DOHH2 (cell line): ENCODE measurements around the gene ZNF273.

Source experiments
- H3F3A ChIP-seq: fragments of 200-600 bp; sonication (generic), shearing (Covaris generic); 2 replicates; pipeline ENCODE4 v1.6.0; 2016; ENCODE audit warnings: antibody characterized with exemption, mild to moderate bottlenecking; ENCODE audit not compliant: control insufficient read depth, insufficient read depth
- H3K27ac ChIP-seq: fragments of 200-600 bp; sonication (generic); 2 replicates; pipeline ENCODE4 v1.5.1; 2014; ENCODE audit warnings: low read depth, mild to moderate bottlenecking, low read length, moderate library complexity
- H3K27me3 ChIP-seq: fragments of 200-600 bp; sonication (generic); 2 replicates; pipeline ENCODE4 v1.6.1; 2014; ENCODE audit warnings: mild to moderate bottlenecking, low read length, mixed read lengths; ENCODE audit not compliant: control insufficient read depth
- H3K36me3 ChIP-seq: fragments of 200-600 bp; sonication (generic); 2 replicates; pipeline ENCODE4 v1.6.1; 2014; ENCODE audit warnings: mild to moderate bottlenecking, low read length, moderate library complexity, mixed read lengths; ENCODE audit not compliant: control insufficient read depth
- H3K4me1 ChIP-seq: fragments of 200-600 bp; sonication (generic); 2 replicates; pipeline ENCODE4 v1.6.1; 2014; ENCODE audit warnings: mild to moderate bottlenecking, low read length, mixed read lengths; ENCODE audit not compliant: control insufficient read depth
- H3K4me2 ChIP-seq: fragments of 200-600 bp; sonication (generic); 2 replicates; pipeline ENCODE4 v1.6.0; 2014; ENCODE audit warnings: mild to moderate bottlenecking, low read length, moderate library complexity
- H3K4me3 ChIP-seq: fragments of 200-600 bp; sonication (generic); 2 replicates; pipeline ENCODE4 v1.5.1; 2014; ENCODE audit warnings: mild to moderate bottlenecking, low read length, mixed read lengths
- H3K79me2 ChIP-seq: fragments of 200-600 bp; sonication (generic); 2 replicates; pipeline ENCODE4 v1.6.1; 2014; ENCODE audit warnings: mild to moderate bottlenecking, low read length, mixed read lengths; ENCODE audit not compliant: control insufficient read depth
- H3K9me2 ChIP-seq: fragments of 200-600 bp; sonication (generic); replicated peaks from 2 replicates; pipeline ENCODE4 v1.6.1; 2014; ENCODE audit warnings: mild to moderate bottlenecking, low read length, mixed read lengths; ENCODE audit not compliant: control insufficient read depth
- H3K9me3 ChIP-seq: fragments of 200-600 bp; sonication (generic); 2 replicates; pipeline ENCODE4 v1.6.1; 2014; ENCODE audit warnings: antibody characterized with exemption, low read length, mixed read lengths; ENCODE audit not compliant: control insufficient read depth, insufficient read depth
- H4K20me1 ChIP-seq: fragments of 200-600 bp; sonication (generic); 2 replicates; pipeline ENCODE4 v1.6.0; 2014; ENCODE audit warnings: low read depth, mild to moderate bottlenecking, antibody characterized with exemption, low read length, moderate library complexity; ENCODE audit not compliant: control insufficient read depth, insufficient read depth
- CTCF ChIP-seq: fragments of 200-600 bp; sonication (generic); IDR thresholded peaks from one replicate; pipeline ENCODE4 v1.5.1; 2014; ENCODE audit warnings: antibody characterized with exemption, mild to moderate bottlenecking, low read depth, low read length; ENCODE audit not compliant: poor library complexity, severe bottlenecking
- EZH2phosphoT487 ChIP-seq: fragments of 200-600 bp; sonication (generic); IDR thresholded peaks from 2 replicates; pipeline ENCODE4 v1.6.1; 2017; ENCODE audit warnings: borderline replicate concordance, mild to moderate bottlenecking, antibody characterized with exemption, low read length, moderate library complexity, mixed read lengths

ZNF273 gene

GRCh38 chr7:64951250-64951848 lies 48.3 kb downstream of the ZNF273 start:
- no peak overlapping the region for H3K4me3 ChIP-seq
- no peak overlapping the region for H3K27ac ChIP-seq
- no peaks in the 10 kb centered on the region for H3K9me2 ChIP-seq
- H3K4me2 ChIP-seq = no peak overlapping the region
- H3K4me1 ChIP-seq = no peaks in the 10 kb centered on the region
- H3K36me3 ChIP-seq = no peaks in the 10 kb centered on the region
- no peaks in the 10 kb centered on the region for H3K79me2 ChIP-seq
- H3K9me3 ChIP-seq = no peaks in the 10 kb centered on the region
- H3K27me3 ChIP-seq = peaks cover 3% of the 10 kb centered on the region
- H4K20me1 ChIP-seq = no peaks in the 10 kb centered on the region
- no peaks in the 10 kb centered on the region for H3F3A ChIP-seq
- peak; percentile 80 for TF ChIP-seq CTCF
- TF ChIP-seq EZH2phosphoT487 = no peak

- no peak overlapping the region for H3K27ac ChIP-seq
- no peaks in the 10 kb centered on the region for H3K9me3 ChIP-seq
- no peaks in the 10 kb centered on the region for H3K9me2 ChIP-seq
- no peaks in the 10 kb centered on the region for H3K79me2 ChIP-seq
- H3K4me2 ChIP-seq = no peak overlapping the region
- no peaks in the 10 kb centered on the region for H3F3A ChIP-seq
- H3K4me1 ChIP-seq = peaks cover 3% of the 10 kb centered on the region; the same call in 1 of the 2 replicates
- H3K36me3 ChIP-seq = no peaks in the 10 kb centered on the region
- H3K27me3 ChIP-seq = no peaks in the 10 kb centered on the region
- no peak overlapping the region for H3K4me3 ChIP-seq
- no peaks in the 10 kb centered on the region for H4K20me1 ChIP-seq
- TF ChIP-seq CTCF (no peak), EZH2phosphoT487 (no peak)
Measured at GRCh38 chr7:64959072-64959747, 56.1 kb downstream of the ZNF273 start.

GRCh38 chr7:64965594-64965993 lies 62.5 kb downstream of the ZNF273 start:
- Histone ChIP-seq H3K9me3 (no peaks in the 10 kb centered on the region; the same call in 1 of the 2 replicates), H3K4me3 (no peak overlapping the region), H3K27me3 (no peaks in the 10 kb centered on the region), H3K4me1 (no peaks in the 10 kb centered on the region), H3F3A (peaks cover 8% of the 10 kb centered on the region; the same call in 1 of the 2 replicates), H3K4me2 (no peak overlapping the region), H3K27ac (no peak overlapping the region), H3K79me2 (no peaks in the 10 kb centered on the region), H3K9me2 (no peaks in the 10 kb centered on the region), H3K36me3 (no peaks in the 10 kb centered on the region), H4K20me1 (no peaks in the 10 kb centered on the region)
- TF ChIP-seq CTCF (no peak), EZH2phosphoT487 (no peak)
